ENCODE data around the gene C13orf46. TPM values are rescaled to one million over a fixed set of nuclear protein-coding genes. Genes with fewer than 3 reads are reported as not detected.

C13orf46 gene
- total RNA-seq, 1 experiment from 2014 or later: 0.07 TPM

- no peak overlapping the region for H3K27ac ChIP-seq (ENCODE audit: low read length)
- H3K4me3 ChIP-seq (ENCODE audit: low read length): no peak overlapping the region
- ATAC-seq (no peak), DNase-seq (no peak)
- intact Hi-C loops (cut with micrococcal nuclease): no loop called here
- TF ChIP-seq EZH2 (IDR thresholded peaks at IDR 0.05; ENCODE audit: low read length, unreplicated experiment) (no peak), EZH2phosphoT487 (IDR thresholded peaks at IDR 0.05; ENCODE audit: borderline replicate concordance, low read length) (no peak)
- TF ChIP-seq, protein P1, sequence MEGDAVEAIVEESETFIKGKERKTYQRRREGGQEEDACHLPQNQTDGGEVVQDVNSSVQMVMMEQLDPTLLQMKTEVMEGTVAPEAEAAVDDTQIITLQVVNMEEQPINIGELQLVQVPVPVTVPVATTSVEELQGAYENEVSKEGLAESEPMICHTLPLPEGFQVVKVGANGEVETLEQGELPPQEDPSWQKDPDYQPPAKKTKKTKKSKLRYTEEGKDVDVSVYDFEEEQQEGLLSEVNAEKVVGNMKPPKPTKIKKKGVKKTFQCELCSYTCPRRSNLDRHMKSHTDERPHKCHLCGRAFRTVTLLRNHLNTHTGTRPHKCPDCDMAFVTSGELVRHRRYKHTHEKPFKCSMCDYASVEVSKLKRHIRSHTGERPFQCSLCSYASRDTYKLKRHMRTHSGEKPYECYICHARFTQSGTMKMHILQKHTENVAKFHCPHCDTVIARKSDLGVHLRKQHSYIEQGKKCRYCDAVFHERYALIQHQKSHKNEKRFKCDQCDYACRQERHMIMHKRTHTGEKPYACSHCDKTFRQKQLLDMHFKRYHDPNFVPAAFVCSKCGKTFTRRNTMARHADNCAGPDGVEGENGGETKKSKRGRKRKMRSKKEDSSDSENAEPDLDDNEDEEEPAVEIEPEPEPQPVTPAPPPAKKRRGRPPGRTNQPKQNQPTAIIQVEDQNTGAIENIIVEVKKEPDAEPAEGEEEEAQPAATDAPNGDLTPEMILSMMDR (conservative IDR thresholded peaks at IDR 0.05; ENCODE audit: low read depth, low read length): no peak
- no peaks in the 10 kb centered on the region for H3K27me3 ChIP-seq (ENCODE audit: low read length)
- H3K9ac ChIP-seq (ENCODE audit: low read length): no peak overlapping the region
- no peaks in the 10 kb centered on the region for H3K79me2 ChIP-seq (ENCODE audit: low read length)
- no peaks in the 10 kb centered on the region for H3K9me3 ChIP-seq (ENCODE audit: low read length)
- no peaks in the 10 kb centered on the region for H4K20me1 ChIP-seq (ENCODE audit: low read length)
- CTCF ChIA-PET: no interaction called here
- no TSS peak for BruUV-seq (replicated peaks)
- no peaks in the 10 kb centered on the region for H3F3A ChIP-seq (ENCODE audit: low read length, unreplicated experiment)
- no peak overlapping the region for H3K4me2 ChIP-seq (ENCODE audit: low read length)
- POLR2A ChIA-PET (ENCODE audit: unreplicated experiment): no interaction called here
- no peak overlapping the region for H2AFZ ChIP-seq (ENCODE audit: low read length)
- H3K9me2 ChIP-seq (replicated peaks; ENCODE audit: low read length): no peaks in the 10 kb centered on the region
- peaks cover 21% of the 10 kb centered on the region for H3K4me1 ChIP-seq (ENCODE audit: insufficient read depth, low read length)
- H3K36me3 ChIP-seq (ENCODE audit: low read depth, low read length): peaks cover 4% of the 10 kb centered on the region; the same call in 1 of the 2 replicates
Measured at GRCh38 chr13:113967729-113968462, 6.0 kb downstream of the C13orf46 start.

DNA sequence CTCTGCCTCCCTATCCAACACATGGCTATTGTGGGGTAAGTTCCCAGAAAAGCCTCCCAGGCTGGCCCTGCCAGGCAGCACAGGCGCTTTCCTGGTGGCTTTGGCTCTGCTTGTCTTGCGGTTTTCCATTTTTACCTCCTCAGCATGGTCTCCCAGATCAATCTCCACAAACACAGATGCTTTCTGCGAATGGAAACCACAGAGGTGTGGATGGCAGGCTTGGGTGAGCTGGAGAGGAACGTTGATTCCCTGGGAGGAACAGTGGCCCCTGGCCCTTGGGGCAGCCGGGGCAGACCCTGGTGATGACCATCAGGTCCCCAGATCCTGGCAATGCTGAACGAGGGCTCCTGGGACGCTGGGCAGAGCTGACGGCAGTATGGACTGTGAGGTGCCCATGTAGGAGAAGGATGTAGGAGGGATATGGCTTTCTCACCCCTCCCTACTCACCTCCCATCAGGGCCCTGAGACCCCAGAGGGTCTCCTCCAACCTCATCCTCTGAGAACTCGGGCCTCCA lies 6.6 kb downstream of the C13orf46 start:
- H3K4me3 ChIP-seq (ENCODE audit: low read length): no peak overlapping the region
- H4K20me1 ChIP-seq (ENCODE audit: low read length): no peaks in the 10 kb centered on the region
- CTCF ChIA-PET: no interaction called here
- H3K9ac ChIP-seq (ENCODE audit: low read length): no peak overlapping the region
- H2AFZ ChIP-seq (ENCODE audit: low read length): no peak overlapping the region
- H3K79me2 ChIP-seq (ENCODE audit: low read length): no peaks in the 10 kb centered on the region
- no peaks in the 10 kb centered on the region for H3K9me3 ChIP-seq (ENCODE audit: low read length)
- no peak for ATAC-seq
- no peak overlapping the region for H3K27ac ChIP-seq (ENCODE audit: low read length)
- H3K27me3 ChIP-seq (ENCODE audit: low read length): no peaks in the 10 kb centered on the region
- H3K4me1 ChIP-seq (ENCODE audit: insufficient read depth, low read length): peaks cover 21% of the 10 kb centered on the region
- H3F3A ChIP-seq (ENCODE audit: low read length, unreplicated experiment): no peaks in the 10 kb centered on the region
- TF ChIP-seq EZH2phosphoT487 (IDR thresholded peaks at IDR 0.05; ENCODE audit: borderline replicate concordance, low read length) (no peak), EZH2 (IDR thresholded peaks at IDR 0.05; ENCODE audit: low read length, unreplicated experiment) (no peak)
- TF ChIP-seq, protein P1 (conservative IDR thresholded peaks at IDR 0.05; ENCODE audit: low read depth, low read length): no peak
- intact Hi-C loops (cut with micrococcal nuclease): no loop called here
- no peaks in the 10 kb centered on the region for H3K9me2 ChIP-seq (replicated peaks; ENCODE audit: low read length)
- BruUV-seq (replicated peaks): no TSS peak
- POLR2A ChIA-PET (ENCODE audit: unreplicated experiment): no interaction called here
- H3K36me3 ChIP-seq (ENCODE audit: low read depth, low read length): peaks cover 4% of the 10 kb centered on the region; the same call in 1 of the 2 replicates
- no peak overlapping the region for H3K4me2 ChIP-seq (ENCODE audit: low read length)
- no peak for DNase-seq
